ENCODE results near the gene RBM26. TPM values are rescaled to one million over a fixed set of nuclear protein-coding genes. Genes with fewer than 3 reads are reported as not detected.

The RBM26 gene
- total RNA-seq, 4 donors from 2014 or later: 14.9 to 44.8 (median 23.1) TPM

- ATAC-seq: no peak
- Histone ChIP-seq H3K27me3 (no peaks in the 10 kb centered on the region), H3K27ac (no peak overlapping the region), H3K36me3 (peaks cover 10 to 33% of the 10 kb centered on the region in 2 donors), H3K9me3 (no peaks in the 10 kb centered on the region), H3K4me1 (peaks cover 10 to 21% of the 10 kb centered on the region in 2 donors), H3K4me3 (no peak overlapping the region)
- in situ Hi-C loops (cut with MboI; ENCODE audit: low sequenced_read_pairs in 4 of 4) (no loop called here), intact Hi-C loops (cut with DNase I; ENCODE audit: low total_unique reads) (no loop called here)
- TF ChIP-seq POLR2A (IDR thresholded peaks at IDR 0.05) (no peak), CTCF (IDR thresholded peaks at IDR 0.05 in 4 of 5, conservative IDR thresholded peaks at IDR 0.05 in 1 of 5) (no peak)
- DNase-seq: no peak
Measured at GRCh38 chr13:79379274-79379673, 26.8 kb downstream of the RBM26 start.

- intact Hi-C loops (cut with DNase I; ENCODE audit: low total_unique reads) (no loop called here), in situ Hi-C loops (cut with MboI; ENCODE audit: low sequenced_read_pairs in 4 of 4) (no loop called here)
- H3K27me3 ChIP-seq: no peaks in the 10 kb centered on the region
- H3K4me3 ChIP-seq: no peak overlapping the region
- peaks cover 10 to 36% of the 10 kb centered on the region in 2 donors for H3K36me3 ChIP-seq
- peaks cover 0 to 4% of the 10 kb centered on the region in 2 donors for H3K4me1 ChIP-seq
- H3K27ac ChIP-seq: no peak overlapping the region
- DNase-seq (no peak), ATAC-seq (no peak)
- no peak for TF ChIP-seq POLR2A (IDR thresholded peaks at IDR 0.05)
- no peaks in the 10 kb centered on the region for H3K9me3 ChIP-seq
Measured at GRCh38 chr13:79376843-79377242, 29.2 kb downstream of the RBM26 start.

GRCh38 chr13:79374578-79374977, 31.5 kb downstream of the RBM26 start:
- TF ChIP-seq POLR2A (IDR thresholded peaks at IDR 0.05) (no peak), CTCF (IDR thresholded peaks at IDR 0.05 in 4 of 5, conservative IDR thresholded peaks at IDR 0.05 in 1 of 5) (no peak)
- intact Hi-C loops (cut with DNase I; ENCODE audit: low total_unique reads): no loop called here
- no peak overlapping the region for H3K4me3 ChIP-seq
- H3K4me1 ChIP-seq: peaks cover 0 to under 1% of the 10 kb centered on the region in 2 donors
- H3K27ac ChIP-seq: no peak overlapping the region
- H3K27me3 ChIP-seq: no peaks in the 10 kb centered on the region
- DNase-seq: no peak
- H3K9me3 ChIP-seq: no peaks in the 10 kb centered on the region
- ATAC-seq: no peak
- peaks cover 10 to 59% of the 10 kb centered on the region in 2 donors for H3K36me3 ChIP-seq
- in situ Hi-C loops (cut with MboI; ENCODE audit: low sequenced_read_pairs in 4 of 4): no loop called here

- Histone ChIP-seq H3K4me3 (no peak overlapping the region), H3K27ac (no peak overlapping the region), H3K36me3 (peaks cover 10 to 59% of the 10 kb centered on the region in 2 donors), H3K9me3 (no peaks in the 10 kb centered on the region), H3K27me3 (no peaks in the 10 kb centered on the region), H3K4me1 (no peaks in the 10 kb centered on the region)
- in situ Hi-C loops (cut with MboI; ENCODE audit: low sequenced_read_pairs in 4 of 4): no loop called here
- intact Hi-C loops (cut with DNase I; ENCODE audit: low total_unique reads): no loop called here
- TF ChIP-seq CTCF (IDR thresholded peaks at IDR 0.05 in 4 of 5, conservative IDR thresholded peaks at IDR 0.05 in 1 of 5) (no peak), POLR2A (IDR thresholded peaks at IDR 0.05) (no peak)
- ATAC-seq (no peak), DNase-seq (no peak)
Measured at GRCh38 chr13:79373916-79374315, 32.1 kb downstream of the RBM26 start.

- no peak overlapping the region for H3K4me3 ChIP-seq
- no peaks in the 10 kb centered on the region for H3K27me3 ChIP-seq
- intact Hi-C loops (cut with DNase I; ENCODE audit: low total_unique reads): no loop called here
- no peak overlapping the region for H3K27ac ChIP-seq
- ATAC-seq (no peak), DNase-seq (no peak)
- in situ Hi-C loops (cut with MboI; ENCODE audit: low sequenced_read_pairs in 4 of 4): no loop called here
- no peaks in the 10 kb centered on the region for H3K9me3 ChIP-seq
- no peaks in the 10 kb centered on the region for H3K4me1 ChIP-seq
- H3K36me3 ChIP-seq: peaks cover 0 to 68% of the 10 kb centered on the region in 2 donors
- TF ChIP-seq CTCF (IDR thresholded peaks at IDR 0.05 in 4 of 5, conservative IDR thresholded peaks at IDR 0.05 in 1 of 5) (no peak), POLR2A (IDR thresholded peaks at IDR 0.05) (no peak)
Measured at GRCh38 chr13:79369226-79369625, 36.8 kb downstream of the RBM26 start.
